Stimulated activated CD8-positive, alpha-beta memory T cell treated with anti-CD3 and anti-CD28 coated beads, Interleukin-7, amount 100 ng/mL, for 24 hours (primary cell): Measurements from ENCODE around the gene NUP93.

ENCODE experiments used
- DNase-seq: peaks from one replicate; pipeline ENCODE4 v3.0.0-alpha.2; 2020; ENCODE audit warnings: low read depth

The NUP93 gene

DNA sequence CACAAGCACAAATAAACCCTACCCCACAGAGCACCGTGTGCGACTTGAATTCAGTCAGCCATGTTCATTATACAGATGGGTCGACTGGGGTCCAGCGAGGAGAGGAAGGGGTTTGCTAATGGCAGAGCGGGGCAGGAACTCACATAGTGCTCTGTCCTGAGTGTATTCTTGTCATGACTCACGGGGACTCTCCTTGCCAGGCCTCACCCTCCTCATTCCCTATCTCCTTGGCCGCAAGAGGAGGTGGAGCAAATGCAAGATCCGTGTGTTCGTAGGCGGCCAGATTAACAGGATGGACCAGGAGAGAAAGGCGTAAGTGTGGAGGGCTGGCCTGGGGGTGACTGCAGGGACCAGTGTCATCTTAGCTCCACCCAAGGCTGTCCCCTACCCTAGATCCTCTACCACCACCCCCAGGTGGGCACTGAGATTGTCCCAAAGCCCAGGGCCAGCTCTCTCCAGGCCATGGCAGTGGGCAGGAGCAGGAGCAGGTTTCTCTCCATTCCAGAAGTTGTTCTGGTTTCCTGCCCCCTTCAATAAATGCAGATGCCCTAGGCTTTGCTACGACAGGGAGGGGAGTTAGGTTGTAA, 164.5 kb downstream of the NUP93 start:
- no peak for DNase-seq

DNA sequence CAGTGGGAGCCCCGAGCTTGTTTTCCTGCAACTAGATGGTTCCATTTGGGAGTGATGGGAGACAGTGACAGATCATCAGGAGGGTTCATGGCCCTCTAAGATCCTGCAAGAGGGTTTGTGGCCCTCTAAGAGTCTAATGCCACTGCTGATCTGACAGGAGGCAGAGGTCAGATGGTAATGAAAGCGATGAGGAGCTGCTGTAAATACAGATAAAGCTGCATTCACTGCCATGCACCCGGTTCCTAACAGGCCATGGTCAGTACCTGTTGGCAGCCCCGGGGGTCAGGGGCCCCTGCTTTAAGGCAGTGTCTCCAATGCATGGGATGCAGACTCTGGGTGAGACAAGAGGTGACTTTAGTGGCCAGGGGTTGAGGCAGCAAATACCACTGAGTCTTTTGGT, 165.9 kb downstream of the NUP93 start:
- no peak for DNase-seq

DNA sequence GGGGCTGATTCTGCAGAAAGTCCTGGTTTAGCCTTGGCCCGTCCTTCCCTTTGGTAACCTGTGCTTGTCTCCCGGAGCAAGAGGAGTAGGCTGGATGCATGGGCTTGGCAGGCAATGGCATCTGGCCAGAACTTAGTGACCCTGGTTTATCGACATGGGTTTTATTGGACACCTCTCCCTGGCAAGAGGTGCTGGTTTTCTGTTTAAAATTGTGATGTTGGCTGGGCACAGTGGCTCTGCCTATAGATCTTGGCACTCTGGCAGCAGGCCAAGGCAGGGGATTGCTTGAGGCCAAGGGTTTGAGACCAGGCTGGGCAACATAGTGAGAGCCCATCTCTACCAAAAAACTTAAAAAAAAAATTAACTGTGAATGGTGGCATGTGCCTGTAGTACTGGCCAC, 166.3 kb downstream of the NUP93 start:
- DNase-seq, result no peak

GRCh38 chr16:56897026-56897799, 167.3 kb downstream of the NUP93 start:
- DNase-seq, result no peak

DNA sequence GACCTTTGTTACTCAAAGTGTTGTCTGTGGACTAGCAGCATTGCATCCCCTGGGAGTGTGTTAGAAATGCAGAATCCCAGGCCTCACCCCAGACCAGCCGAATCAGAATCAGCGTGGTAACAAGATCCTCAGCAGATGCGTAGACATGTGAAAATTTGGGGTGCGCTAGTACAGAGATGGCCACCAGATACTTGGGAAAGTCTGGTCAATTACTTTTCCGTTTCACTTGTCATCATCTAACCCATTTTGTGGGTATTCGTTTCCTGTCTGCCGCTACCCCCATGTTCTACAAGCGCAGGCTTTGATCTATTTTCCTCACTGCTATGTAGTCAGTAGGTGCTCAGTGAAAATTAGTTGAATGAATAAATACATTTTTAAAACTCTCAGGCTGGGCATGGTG, 168.9 kb downstream of the NUP93 start:
- no peak for DNase-seq
